T-helper 2 cell treated with Interferon-gamma antibody and Interleukin-4, amounts not matched to agents 5 μg/mL and 100 μg/mL, for 36 hours (primary cell): ENCODE data around the gene LMNA.
"Not testable (repeated sequence)": the region's sequence is repeated elsewhere in the genome, so short reads cannot be mapped to it uniquely, and the experiment has no call there.

ENCODE experiments used
- DNase-seq: peaks from one replicate; pipeline ENCODE4 v3.0.0; 2021; ENCODE audit warnings: low spot score
- H3K27ac Mint-ChIP-seq: one replicate; pipeline ENCODE4 v1.8.0; 2021; ENCODE audit warnings: mild to moderate bottlenecking, mixed read lengths
- H3K27me3 Mint-ChIP-seq: one replicate; pipeline ENCODE4 v1.8.0; 2021; ENCODE audit warnings: low read depth, mixed read lengths
- H3K36me3 Mint-ChIP-seq: one replicate; pipeline ENCODE4 v1.8.0; 2021; ENCODE audit warnings: low read depth, mixed read lengths
- H3K4me1 Mint-ChIP-seq: one replicate; pipeline ENCODE4 v1.8.0; 2021; ENCODE audit warnings: low read depth, mixed read lengths
- H3K4me3 Mint-ChIP-seq: one replicate; pipeline ENCODE4 v1.8.0; 2022; ENCODE audit warnings: mild to moderate bottlenecking, moderate library complexity, mixed read lengths
- H3K9me3 Mint-ChIP-seq: one replicate; pipeline ENCODE4 v1.8.0; 2021; ENCODE audit warnings: mixed read lengths

LMNA gene

DNA sequence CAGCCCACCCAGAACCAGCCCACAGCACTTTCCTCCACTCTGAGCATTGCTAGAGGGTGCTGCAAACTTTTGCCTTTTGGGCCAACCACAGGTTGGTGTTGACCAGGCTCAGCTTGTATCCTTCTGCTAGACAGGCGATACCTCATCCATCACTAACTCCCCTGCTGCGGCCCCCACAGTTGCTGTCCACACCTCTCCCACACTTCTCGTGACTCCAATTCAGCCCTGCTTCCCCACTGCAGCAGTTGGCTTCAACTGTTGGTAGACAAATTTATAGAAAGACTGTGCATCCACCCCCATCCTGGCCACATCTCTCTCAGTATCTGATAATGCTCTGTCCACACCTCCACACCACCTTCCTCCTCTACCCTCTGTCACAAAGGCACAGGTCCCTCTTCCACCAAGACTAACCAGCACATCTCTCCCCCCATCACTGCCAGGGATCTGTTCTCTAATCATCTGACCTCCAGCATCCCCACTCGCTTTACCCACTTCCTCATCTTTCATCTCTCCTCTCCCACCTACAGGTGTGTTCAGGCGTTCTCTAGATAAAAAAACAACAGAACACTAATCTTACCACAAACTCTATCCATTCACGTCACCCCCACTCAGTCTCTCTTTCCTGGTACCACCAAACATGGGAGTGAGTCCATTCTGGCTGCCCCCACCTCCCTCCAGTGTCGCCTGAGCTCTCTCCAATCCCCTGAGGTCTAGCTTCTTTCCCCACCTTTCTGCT lies 63.6 kb downstream of the LMNA start:
- DNase-seq, result no peak
- Mint-ChIP-seq H3K4me1 (peaks cover 10% of the 10 kb centered on the region), H3K27ac (peak overlapping the region; percentile 55), H3K36me3 (peaks cover 4% of the 10 kb centered on the region), H3K27me3 (no peaks in the 10 kb centered on the region), H3K9me3 (no peaks in the 10 kb centered on the region), H3K4me3 (no peak overlapping the region)

DNA sequence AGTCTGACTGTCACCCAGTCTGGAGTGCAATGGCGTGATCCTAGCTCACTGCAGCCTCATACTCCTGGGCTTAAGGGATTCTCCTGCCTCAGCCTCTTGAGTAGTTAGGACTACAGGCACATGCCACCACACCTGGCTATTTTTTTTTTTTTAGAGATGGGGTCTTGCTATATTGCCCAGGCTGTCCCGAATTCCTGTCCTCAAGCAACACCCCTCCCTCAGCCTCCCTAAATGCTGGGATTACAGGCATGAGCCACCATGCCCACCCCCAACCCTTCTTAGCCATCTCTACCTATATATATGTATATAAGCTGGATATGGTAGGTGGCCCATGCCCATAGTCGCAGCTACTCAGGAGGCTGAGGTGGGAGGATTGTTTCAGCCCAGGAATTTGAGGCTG lies 66.0 kb downstream of the LMNA start:
- Mint-ChIP-seq H3K4me3 (no peak overlapping the region), H3K9me3 (no peaks in the 10 kb centered on the region), H3K27me3 (no peaks in the 10 kb centered on the region), H3K27ac (no peak overlapping the region), H3K36me3 (peaks cover 4% of the 10 kb centered on the region), H3K4me1 (peaks cover 7% of the 10 kb centered on the region)
- DNase-seq, result no peak

DNA sequence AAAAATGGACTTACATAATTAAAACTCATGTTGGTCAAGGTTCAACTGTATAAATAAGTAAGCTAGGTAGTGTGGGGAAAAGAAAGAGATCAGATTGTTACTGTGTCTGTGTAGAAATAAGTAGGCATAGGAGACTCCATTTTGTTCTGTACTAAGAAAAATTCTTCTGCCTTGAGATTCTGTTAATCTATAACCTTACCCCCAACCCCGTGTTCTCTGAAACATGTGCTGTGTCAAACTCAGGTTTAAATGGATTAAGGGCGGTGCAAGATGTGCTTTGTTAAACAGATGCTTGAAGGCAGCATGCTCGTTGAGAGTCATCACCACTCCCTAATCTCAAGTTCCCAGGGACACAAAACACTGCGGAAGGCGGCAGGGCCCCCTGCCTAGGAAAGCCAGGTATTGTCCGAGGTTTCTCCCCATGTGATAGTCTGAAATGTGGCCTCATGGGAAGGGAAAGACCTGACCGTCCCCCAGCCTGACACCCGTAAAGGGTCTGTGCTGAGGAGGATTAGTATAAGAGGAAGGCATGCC lies 66.9 kb downstream of the LMNA start:
- not testable (repeated sequence) for H3K4me3 Mint-ChIP-seq, H3K36me3 Mint-ChIP-seq, H3K27me3 Mint-ChIP-seq, DNase-seq, H3K9me3 Mint-ChIP-seq, H3K4me1 Mint-ChIP-seq, H3K27ac Mint-ChIP-seq

DNA sequence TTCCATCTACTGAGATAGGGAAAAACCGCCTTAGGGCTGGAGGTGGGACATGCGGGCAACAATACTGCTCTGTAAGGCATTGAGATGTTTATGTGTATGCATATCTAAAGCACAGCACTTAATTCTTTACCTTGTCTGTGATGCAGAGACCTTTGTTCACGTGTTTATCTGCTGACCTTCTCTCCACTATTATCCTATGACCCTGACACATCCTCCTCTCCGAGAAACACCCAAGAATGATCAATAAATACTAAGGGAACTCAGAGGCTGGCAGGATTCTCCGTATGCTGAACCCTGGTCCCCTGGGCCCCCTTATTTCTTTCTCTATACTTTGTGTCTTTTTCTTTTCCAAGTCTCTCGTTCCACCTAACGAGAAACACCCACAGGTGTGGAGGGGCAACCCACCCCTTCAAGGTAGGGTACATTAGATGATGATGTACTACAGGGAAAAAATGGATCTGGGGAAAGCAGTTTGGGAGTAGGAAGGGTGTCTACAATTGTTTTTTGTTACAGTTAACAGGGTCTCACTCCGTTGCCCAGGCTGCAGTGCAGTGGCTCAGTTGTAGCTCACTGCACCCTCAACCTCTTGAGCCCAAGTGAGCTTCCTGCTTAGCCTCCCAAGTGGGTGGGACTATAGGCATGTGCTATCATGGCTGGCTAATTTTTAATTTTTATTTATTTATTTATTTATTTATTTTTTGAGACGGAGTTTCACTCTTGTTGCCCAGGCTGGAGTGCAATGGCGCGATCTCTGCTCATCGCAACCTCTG lies 67.7 kb downstream of the LMNA start:
- not testable (repeated sequence) for H3K4me3 Mint-ChIP-seq, H3K4me1 Mint-ChIP-seq

DNA sequence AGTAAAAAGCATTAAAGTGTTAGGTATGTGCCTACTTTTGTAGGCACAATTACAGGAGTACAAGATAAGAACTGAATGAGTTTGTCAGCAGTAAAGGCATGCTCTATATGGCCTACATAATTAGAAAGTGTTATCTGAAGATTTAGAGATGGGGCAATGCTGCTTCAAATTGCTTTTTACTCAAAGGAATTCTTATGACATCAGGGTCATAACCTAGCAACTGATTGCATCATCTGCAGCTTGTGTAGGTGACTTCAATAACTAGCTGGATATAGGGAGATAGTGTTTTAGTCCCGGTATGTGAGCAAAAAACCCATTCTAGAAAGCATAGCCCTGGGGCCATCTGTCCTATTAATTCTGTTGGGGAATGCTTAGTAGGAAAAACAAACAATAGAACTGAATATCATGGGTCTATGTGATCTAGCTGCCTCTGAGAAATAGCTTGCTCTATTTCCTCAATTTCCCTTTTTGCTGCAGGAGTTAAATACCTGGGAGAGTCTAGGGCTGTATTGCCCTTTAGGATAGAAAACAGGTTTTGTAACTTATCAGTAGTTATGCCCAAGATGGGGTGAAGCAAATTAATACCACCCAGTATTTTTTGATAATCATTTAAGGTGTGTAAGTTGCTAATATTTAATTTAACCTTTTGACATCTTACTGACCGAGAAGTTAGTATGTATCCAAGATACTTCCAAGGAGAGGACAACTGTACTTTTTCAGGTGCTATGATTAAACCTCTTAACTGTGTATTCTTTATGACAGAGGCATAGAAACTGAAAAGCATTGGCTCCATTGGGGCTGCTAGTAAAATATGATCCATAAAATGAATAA lies 72.1 kb downstream of the LMNA start:
- H3K36me3 Mint-ChIP-seq, result not testable (repeated sequence)

More for the DNA sequence above, 67.7 kb downstream of the LMNA start:
- not testable (repeated sequence) for H3K27me3 Mint-ChIP-seq, H3K27ac Mint-ChIP-seq, H3K36me3 Mint-ChIP-seq, H3K9me3 Mint-ChIP-seq, DNase-seq

More for the DNA sequence above, 72.1 kb downstream of the LMNA start:
- not testable (repeated sequence) for H3K9me3 Mint-ChIP-seq, H3K4me1 Mint-ChIP-seq, H3K4me3 Mint-ChIP-seq, H3K27ac Mint-ChIP-seq, DNase-seq, H3K27me3 Mint-ChIP-seq
